Calu3 (cell line): ENCODE results near the gene KSR2. TPM values are rescaled to one million over a fixed set of nuclear protein-coding genes. Genes with fewer than 3 reads are reported as not detected.

Experiments used
- BruUV-seq: library from RNA; stranded (reverse); fragments of 400-500 nt; replicated peaks from 2 replicates; lab custom pipeline; 2021; lab: Mats Ljungman, UMichigan
- CTCF ChIA-PET: fragments of 300-600 bp; sonication (Branson Sonifier 250); formaldehyde crosslinking; loops from one replicate; lab custom pipeline; 2022; ENCODE audit warnings: antibody characterized with exemption; lab: Charles Lee
- DNase-seq: peaks from one replicate; pipeline ENCODE4 v3.0.0; 2022
- H3K27ac Mint-ChIP-seq: one replicate; pipeline ENCODE4 v1.8.0; 2022; ENCODE audit warnings: mixed read lengths; ENCODE audit not compliant: unreplicated experiment
- H3K27me3 Mint-ChIP-seq: one replicate; pipeline ENCODE4 v1.8.0; 2022; ENCODE audit warnings: mixed read lengths; ENCODE audit not compliant: unreplicated experiment
- H3K36me3 Mint-ChIP-seq: one replicate; pipeline ENCODE4 v1.8.0; 2022; ENCODE audit warnings: mild to moderate bottlenecking, moderate library complexity, mixed read lengths; ENCODE audit not compliant: insufficient read depth, unreplicated experiment
- H3K4me1 Mint-ChIP-seq: one replicate; pipeline ENCODE4 v1.8.0; 2022; ENCODE audit warnings: mild to moderate bottlenecking, low read depth, mixed read lengths; ENCODE audit not compliant: unreplicated experiment
- H3K4me3 Mint-ChIP-seq: one replicate; pipeline ENCODE4 v1.8.0; 2022; ENCODE audit warnings: mild to moderate bottlenecking, low read depth, moderate library complexity, mixed read lengths; ENCODE audit not compliant: unreplicated experiment
- H3K9me3 Mint-ChIP-seq: one replicate; pipeline ENCODE4 v1.8.0; 2022; ENCODE audit warnings: low read depth, mixed read lengths; ENCODE audit not compliant: unreplicated experiment
- intact Hi-C: fragments of 100-400 bp; cut with micrococcal nuclease; formaldehyde crosslinking; loops from one replicate; pipeline ENCODE4 v1.10.0; 2022; ENCODE audit not compliant: unreplicated experiment
- total RNA-seq: library from RNA; stranded (reverse); gene quantifications from 2 replicates; pipeline ENCODE4 v1.2.3, GENCODE V29; 2022
- TF ChIP-seq, protein P1 (sequence below): fragments of 200-600 bp; IDR thresholded peaks from one replicate; pipeline ENCODE4 v1.8.0; 2022; ENCODE audit warnings: antibody characterized with exemption; ENCODE audit not compliant: unreplicated experiment

KSR2 gene
- total RNA-seq, 1 experiment from 2014 or later = 1.9 TPM

DNA sequence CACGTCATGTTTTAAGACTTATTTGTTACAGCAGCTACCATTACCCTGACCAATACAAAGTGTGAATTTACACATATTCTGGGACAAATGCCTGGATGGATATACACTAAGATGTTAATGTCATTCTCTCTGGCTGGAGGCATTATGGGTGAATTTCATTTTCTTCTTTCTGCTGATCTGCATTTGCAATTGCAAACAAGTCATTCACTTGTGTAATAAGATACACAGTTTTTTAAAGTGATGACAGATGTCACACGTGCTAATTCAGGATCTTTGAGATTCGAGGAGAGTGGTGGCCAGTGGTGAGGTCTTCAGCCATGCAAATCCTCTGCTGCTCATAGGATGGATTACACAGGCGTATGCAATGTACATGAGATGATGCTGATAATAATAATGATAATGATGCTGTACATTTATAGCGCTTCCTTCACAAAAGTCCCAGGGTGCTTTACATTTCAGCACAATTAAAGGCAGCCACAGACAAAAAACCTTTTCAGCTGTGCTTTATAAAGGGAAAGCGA lies 451.5 kb downstream of the KSR2 start:
- DNase-seq = no peak
- H3K4me1 Mint-ChIP-seq = peaks cover 7% of the 10 kb centered on the region
- BruUV-seq = no TSS peak
- H3K36me3 Mint-ChIP-seq = no peaks in the 10 kb centered on the region
- intact Hi-C loops = no loop called here
- H3K27me3 Mint-ChIP-seq = peaks cover 72% of the 10 kb centered on the region
- CTCF ChIA-PET = no interaction called here
- H3K9me3 Mint-ChIP-seq = no peaks in the 10 kb centered on the region
- H3K4me3 Mint-ChIP-seq = no peak overlapping the region
- TF ChIP-seq, protein P1, sequence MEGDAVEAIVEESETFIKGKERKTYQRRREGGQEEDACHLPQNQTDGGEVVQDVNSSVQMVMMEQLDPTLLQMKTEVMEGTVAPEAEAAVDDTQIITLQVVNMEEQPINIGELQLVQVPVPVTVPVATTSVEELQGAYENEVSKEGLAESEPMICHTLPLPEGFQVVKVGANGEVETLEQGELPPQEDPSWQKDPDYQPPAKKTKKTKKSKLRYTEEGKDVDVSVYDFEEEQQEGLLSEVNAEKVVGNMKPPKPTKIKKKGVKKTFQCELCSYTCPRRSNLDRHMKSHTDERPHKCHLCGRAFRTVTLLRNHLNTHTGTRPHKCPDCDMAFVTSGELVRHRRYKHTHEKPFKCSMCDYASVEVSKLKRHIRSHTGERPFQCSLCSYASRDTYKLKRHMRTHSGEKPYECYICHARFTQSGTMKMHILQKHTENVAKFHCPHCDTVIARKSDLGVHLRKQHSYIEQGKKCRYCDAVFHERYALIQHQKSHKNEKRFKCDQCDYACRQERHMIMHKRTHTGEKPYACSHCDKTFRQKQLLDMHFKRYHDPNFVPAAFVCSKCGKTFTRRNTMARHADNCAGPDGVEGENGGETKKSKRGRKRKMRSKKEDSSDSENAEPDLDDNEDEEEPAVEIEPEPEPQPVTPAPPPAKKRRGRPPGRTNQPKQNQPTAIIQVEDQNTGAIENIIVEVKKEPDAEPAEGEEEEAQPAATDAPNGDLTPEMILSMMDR = no peak
- no peak overlapping the region for H3K27ac Mint-ChIP-seq

DNA sequence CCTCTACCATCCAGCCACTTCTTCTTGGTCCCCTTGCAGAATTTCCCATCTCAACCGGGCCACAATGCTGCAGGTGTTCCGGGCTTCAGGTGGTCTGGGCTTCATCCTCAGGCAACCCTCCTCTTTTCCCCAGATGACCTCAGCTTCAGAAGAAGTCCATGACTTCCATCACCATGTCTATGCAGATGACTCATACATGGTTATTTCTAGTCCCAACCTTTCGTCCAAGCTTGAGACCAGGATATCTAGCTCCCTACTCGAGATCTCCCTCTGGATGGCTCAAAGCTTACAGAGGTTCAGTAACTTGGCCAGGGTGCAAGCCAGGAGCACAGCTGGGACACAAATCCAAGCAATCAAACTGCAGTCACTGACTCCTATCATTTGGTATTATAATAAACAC lies 452.8 kb downstream of the KSR2 start:
- no peaks in the 10 kb centered on the region for H3K9me3 Mint-ChIP-seq
- no TSS peak for BruUV-seq
- H3K4me3 Mint-ChIP-seq = no peak overlapping the region
- intact Hi-C loops = no loop called here
- no peak for DNase-seq
- CTCF ChIA-PET = no interaction called here
- H3K4me1 Mint-ChIP-seq = peaks cover 7% of the 10 kb centered on the region
- H3K27me3 Mint-ChIP-seq = peaks cover 76% of the 10 kb centered on the region
- TF ChIP-seq, protein P1 = no peak
- no peak overlapping the region for H3K27ac Mint-ChIP-seq
- no peaks in the 10 kb centered on the region for H3K36me3 Mint-ChIP-seq

DNA sequence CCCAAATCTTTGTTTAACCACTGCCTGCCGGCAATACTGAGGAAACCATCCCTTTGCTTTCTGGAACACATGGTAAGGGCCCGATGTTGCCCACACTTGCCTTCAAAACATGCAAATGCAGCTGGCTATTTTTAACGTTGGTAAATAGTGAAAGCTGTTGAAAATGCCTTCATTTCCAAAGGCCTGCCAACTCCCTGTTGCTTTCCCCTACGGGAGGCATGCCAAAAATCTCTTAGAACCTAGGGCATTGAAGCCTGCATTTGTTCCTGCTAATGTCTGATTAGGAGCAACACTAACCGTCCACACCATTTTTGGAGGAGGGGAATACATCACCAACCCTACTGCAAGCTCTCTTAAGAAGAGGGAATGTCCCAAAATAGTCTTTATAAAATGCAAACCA lies 454.8 kb downstream of the KSR2 start:
- DNase-seq = no peak
- peaks cover 6% of the 10 kb centered on the region for H3K4me1 Mint-ChIP-seq
- CTCF ChIA-PET = interaction anchor here (0.7 kb wide), 1 partner anchor 1715 kb away, joined by 4 read pairs; no protein-coding TSS in a partner anchor
- H3K36me3 Mint-ChIP-seq = no peaks in the 10 kb centered on the region
- H3K27ac Mint-ChIP-seq = no peak overlapping the region
- H3K4me3 Mint-ChIP-seq = no peak overlapping the region
- H3K9me3 Mint-ChIP-seq = no peaks in the 10 kb centered on the region
- BruUV-seq = no TSS peak
- H3K27me3 Mint-ChIP-seq = peaks cover 61% of the 10 kb centered on the region
- intact Hi-C loops = no loop called here
- TF ChIP-seq, protein P1 = no peak

DNA sequence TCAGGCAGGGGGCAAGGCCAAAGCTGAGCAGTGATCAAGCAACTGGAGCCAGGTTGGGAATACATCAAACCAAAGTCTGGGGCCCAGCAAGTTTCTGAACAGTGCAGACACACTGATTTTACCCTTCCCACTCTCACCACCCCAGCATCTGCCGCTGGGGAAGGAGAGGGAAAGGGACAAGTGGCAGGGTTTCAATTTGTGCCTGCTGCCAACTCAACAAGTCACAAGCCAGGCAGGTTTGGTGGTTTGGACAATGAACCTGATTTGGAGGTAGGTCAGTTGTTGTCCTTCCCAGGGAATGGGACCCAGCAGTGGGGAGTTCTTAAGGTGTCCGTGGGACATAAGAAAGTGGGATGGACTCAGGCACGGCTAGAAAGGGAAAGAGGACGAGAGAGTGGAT lies 455.4 kb downstream of the KSR2 start:
- Mint-ChIP-seq H3K9me3 (no peaks in the 10 kb centered on the region), H3K36me3 (no peaks in the 10 kb centered on the region), H3K27ac (no peak overlapping the region), H3K27me3 (peaks cover 61% of the 10 kb centered on the region), H3K4me1 (no peaks in the 10 kb centered on the region), H3K4me3 (no peak overlapping the region)
- intact Hi-C loops = no loop called here
- TF ChIP-seq, protein P1 = no peak
- CTCF ChIA-PET = no interaction called here
- no peak for DNase-seq
- no TSS peak for BruUV-seq
